IPS-NIHi7 (cell line): Measurements from ENCODE around the gene ANKRD40.

ENCODE experiments used
- DNase-seq: peaks from one replicate; pipeline ENCODE4 v3.0.0; 2012; ENCODE audit warnings: mixed read lengths; ENCODE audit errors: extremely low spot score

Gene ANKRD40

DNA sequence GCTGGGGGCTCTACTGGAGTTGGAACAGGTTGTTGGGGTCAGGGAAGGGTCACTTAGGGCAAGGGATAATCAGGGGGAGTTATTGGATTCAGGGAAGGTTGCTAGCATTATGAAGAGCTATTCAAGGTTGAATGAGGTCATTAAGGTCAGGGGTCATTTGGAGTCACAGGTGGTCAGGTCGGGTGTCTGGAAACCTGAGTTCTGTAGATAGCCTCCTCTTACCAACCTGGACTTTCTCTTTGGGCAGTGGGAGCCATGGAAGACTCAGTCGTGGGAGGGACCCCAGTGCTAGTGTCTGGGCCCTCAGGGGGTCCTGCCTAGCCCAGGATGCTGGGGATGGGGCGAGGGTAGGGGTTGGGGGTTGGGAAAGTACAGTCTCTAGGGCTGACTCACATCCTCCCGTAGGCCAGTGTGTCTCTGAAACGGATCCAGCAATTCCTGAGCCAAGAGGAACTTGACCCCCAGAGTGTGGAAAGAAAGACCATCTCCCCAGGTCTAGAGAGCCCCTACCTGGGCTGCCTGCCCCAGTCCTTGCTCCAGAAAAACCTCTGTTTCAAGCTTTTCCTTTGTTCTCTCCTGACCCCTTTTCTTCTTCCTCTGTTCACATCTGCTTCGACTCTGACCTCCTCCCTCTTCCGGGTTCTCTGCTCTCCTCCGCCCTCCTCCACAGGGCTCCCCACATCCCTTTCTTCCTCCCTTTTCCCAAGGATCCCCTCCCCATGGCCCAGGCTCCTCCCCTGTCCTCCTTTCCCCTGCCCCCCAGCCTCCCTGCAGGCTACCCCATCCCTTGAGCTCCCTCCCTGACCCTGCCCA is 39.5 kb downstream of the ANKRD40 start:
- no peak for DNase-seq

- no peak for DNase-seq
Measured at GRCh38 chr17:50667259-50668024, 40.3 kb downstream of the ANKRD40 start.

DNA sequence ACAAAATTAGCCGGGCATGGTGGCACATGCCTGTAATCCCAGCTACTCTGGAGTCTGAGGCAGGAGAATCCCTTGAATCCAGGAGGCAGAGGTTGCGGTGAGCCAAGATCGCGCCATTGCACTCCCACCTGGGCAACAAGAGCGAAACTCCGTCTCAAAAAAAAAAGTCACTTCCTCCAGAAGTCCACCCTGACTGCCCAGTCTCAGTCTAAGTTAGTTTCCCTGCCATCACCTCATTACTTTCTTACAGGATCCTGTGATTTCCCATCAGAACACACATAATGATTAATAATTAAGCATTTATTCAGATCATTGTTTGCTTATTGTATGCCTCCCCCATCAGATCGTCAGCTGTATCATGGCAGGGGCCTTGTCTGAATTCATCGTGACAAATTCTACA is 41.4 kb downstream of the ANKRD40 start:
- DNase-seq = no peak

GRCh38 chr17:50665838-50666237 is 41.9 kb downstream of the ANKRD40 start:
- DNase-seq = no peak

DNA sequence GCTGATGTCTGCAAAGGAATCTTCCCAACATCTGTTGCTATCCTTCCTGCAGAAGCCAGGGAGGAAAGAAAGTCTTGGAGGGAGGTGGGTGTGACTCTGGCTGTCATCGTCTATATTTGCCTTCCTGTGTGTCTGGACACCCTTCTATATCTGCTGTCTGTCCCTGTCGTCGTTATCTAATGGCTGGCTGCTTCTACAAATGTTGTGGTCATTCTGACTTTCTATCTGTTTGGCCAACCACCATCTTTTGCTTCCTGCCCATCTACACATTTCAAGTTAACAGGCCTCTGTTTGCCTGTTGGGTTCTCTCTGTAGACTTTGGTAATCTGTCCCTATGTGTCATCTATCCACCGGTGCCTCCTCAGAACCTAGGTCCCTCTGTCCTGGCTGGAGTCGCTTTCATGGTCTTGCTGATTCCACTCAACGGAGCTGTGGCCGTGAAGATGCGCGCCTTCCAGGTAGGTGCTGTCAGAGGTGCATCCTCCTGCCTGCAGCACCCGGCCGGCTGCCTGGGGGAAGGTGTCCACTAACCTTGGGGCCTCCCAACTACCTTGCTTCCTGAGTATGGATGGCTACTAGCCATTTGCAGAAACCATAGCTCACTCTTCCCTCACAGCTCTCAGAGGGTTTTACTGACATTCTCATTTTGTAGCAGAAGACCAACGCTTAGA is 42.8 kb downstream of the ANKRD40 start:
- no peak for DNase-seq

DNA sequence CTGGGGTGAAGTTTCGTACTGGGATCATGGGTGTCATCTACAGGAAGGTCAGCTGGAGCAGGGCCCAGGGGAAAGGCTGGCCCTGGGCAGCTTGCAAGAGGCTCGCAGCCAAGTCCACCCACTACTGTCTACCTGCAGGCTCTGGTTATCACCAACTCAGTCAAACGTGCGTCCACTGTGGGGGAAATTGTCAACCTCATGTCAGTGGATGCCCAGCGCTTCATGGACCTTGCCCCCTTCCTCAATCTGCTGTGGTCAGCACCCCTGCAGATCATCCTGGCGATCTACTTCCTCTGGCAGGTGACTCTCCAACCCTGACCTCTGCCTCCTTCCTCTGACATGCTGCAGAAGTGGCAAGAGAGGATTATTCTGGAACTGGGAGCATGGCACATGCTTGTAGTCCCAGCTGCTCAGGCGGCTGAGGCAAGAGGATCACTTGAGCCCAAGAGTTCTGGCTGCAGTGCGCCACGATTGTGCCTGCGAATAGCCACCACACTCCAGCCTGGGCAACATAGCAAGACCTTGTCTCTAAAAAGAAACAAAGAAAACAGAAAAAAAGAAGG is 43.8 kb downstream of the ANKRD40 start:
- no peak for DNase-seq

DNA sequence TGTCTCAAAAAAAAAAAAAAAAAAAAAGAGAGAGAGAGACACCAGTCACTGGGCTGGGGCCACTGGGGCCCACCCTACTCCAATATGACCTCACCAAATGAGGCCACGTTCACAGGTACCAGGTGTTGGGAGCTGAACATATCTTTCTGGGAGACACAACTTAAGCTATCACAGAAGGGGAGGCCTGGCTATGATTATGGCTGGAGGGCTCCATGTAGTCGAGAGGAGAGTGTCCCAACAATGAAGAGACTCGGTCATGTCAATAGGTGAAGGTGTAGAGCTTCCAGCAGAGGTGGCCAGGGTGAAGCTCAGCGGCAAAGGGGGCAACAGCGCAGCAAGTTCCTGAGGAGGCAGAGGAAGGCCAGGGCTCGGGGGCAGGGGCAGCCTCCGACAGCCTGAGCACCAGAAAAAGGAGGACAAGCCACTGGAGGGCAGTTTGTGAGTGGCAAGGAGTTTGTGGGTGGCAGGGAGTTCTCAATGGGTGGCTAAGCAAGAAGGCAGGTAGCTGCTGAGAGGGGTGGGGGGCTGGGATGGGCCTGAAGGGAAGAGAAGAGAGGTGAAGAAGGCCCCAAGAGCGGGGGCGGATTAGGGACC is 45.0 kb downstream of the ANKRD40 start:
- no peak for DNase-seq

DNA sequence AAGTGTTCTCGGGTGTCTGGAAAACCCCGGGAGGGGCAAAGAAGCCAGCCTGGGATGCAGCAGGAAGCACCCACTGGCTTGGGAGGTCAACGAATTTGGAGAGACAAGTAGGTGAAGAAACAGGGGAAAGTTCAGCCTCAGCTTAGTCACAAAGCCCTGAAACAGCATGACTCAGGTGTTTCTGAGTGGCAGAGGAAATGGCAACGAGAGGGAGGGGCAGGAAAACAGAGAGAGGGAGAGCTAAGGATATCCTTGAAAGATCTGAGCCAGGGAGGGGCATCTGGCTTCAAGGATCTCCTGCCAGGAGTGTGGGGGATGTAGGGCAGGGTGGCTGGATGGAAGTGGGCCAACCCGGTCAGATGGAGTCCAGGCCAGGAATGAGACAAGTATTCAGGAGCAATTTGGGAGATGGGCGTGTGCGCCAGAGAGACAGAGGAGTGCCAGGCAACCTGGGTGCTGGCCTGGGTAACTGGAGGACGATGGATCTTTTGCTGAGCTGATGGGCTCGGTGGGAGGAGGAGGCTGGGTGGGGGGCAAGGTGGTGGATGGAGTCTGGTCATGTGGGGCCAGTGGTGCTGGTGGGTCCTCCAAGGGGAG is 45.8 kb downstream of the ANKRD40 start:
- DNase-seq = peak; percentile 67

DNA sequence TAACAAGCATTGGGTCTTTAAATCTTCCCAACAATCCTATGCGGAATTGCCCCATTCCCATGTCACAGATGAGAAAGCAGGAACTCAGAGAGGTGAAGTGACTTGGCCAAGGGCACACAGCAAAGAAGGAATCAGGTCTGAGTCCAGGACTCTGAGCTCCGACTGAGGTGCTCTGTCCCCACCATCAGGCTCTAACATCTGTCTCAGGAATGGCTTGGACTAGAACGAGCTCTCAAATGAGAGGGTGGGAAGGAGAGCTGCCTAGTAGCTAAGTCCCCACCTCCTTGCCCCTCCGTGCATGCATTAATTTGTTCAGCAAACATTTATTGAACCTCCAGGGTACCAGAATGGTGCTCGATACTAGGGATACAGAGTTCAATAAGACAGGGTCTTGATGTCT is 46.4 kb downstream of the ANKRD40 start:
- DNase-seq = no peak

- no peak for DNase-seq
Measured at GRCh38 chr17:50660887-50661345, 46.8 kb downstream of the ANKRD40 start.

DNA sequence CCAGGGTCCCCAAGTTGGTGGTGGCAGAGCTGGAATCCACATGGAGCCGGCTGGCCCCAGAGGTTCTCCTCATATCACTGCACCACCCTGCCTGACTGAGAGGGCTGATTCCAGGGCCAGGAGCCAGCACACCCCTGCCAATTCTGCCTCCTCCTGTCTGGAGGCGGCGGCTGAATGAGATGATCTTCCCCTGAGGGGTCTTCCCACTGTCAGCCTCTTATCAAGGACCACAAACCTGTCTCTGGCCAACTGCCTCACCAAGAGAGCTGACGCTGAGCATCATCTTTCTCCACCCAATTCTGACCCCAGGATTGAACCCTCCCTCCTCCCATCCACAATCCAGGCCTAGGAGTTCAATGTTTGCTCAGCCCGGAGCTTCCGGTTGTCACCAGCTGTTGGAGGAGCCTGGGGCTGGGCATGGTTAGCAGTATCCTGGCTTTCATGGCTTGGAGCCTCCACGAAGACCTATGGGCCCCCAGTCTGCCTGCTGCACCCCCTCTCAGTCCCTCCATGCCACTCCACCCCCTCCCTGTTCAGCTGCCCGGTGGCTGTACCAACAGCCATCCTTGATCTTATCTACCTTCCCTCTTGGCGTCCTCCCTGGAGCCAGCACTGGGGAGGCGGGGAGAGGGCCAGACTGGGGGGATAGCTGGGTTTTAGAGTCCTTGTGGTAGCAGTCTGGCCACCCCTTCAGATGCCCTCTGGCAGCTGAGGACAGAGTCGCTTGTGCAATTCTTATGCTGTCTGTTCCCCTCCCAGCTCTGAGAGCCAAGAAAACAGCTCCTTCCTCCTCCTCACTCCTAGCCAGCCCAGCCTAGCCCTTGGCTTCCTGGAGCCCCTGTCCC is 47.5 kb downstream of the ANKRD40 start:
- DNase-seq = no peak

- DNase-seq = peak; percentile 59
Measured at GRCh38 chr17:50659179-50659578, 48.5 kb downstream of the ANKRD40 start.

DNA sequence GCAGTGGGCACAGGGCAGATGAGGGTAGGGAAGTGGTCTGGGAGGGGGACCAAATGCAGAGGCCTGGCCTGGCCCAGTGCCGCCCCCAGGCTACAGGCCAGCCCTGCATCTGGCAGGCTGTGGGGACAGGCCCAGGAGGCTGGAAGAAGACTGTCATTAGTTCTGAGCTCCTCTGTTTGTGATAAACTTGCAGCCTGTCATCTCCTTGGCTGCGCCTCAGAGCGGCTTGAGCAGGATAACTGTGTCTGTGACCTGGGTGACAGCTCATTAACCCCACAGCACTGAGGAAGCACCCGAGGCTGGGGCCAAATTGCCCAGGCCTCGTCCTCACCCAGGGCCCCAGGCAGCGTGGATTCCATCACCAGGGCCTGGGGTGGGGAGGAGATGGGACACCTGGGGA is 49.1 kb downstream of the ANKRD40 start:
- no peak for DNase-seq

DNA sequence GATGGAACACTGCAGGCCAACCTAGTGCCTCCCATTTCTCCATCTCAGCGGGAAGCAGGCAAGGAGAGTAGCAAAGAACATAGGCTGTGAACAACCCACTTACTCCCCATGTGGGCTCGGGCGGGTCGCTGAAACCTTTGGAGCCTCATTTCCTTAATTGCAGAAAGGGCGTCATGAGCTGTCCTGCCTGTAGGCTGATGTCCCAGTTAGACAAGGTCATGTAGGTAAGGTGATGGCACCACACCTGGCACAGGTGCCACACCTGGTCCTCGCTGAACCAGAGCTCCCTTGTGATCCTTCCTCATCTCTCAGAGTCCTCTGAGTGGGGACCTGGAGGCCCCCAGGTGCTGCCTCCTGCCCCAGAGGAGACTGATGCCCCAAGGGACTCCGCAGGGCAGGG is 50.1 kb downstream of the ANKRD40 start:
- DNase-seq = no peak

DNA sequence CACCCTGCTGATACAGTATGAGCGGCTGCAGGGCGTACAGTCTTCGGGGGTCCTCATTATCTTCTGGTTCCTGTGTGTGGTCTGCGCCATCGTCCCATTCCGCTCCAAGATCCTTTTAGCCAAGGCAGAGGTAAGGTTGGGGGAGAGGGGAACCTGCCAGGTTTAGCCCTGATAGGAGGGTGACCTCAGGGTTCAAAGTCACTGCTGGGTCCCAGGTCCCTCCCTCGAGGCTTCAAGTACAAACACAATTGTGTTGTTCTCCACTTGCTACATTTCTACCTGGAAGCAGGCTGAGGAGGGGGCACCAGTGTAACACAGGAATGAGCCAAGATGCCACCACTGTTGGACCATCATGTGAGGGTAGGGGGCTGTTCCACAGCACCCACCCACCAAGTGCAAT is 50.7 kb downstream of the ANKRD40 start:
- DNase-seq = no peak

GRCh38 chr17:50656509-50656908 is 51.2 kb downstream of the ANKRD40 start:
- DNase-seq = no peak

DNA sequence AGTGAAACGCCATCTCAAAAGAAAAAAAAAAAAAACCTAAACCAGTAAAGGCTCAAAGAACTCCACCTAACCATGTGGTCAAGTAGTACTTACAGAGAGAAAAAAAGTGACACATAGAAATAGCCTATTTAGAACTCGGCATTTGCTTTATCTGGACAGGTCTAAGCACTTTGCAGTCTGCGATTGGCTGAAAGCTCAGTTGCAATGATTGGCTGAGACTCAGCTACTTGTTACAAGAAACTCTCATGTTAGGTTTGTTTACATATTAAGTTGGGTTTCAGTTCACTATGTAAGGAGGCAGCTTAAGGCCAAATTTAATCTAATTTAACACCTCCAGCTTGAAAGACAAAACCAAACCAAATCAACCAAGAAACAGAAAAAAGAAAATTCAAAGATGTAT is 54.0 kb downstream of the ANKRD40 start:
- no peak for DNase-seq

DNA sequence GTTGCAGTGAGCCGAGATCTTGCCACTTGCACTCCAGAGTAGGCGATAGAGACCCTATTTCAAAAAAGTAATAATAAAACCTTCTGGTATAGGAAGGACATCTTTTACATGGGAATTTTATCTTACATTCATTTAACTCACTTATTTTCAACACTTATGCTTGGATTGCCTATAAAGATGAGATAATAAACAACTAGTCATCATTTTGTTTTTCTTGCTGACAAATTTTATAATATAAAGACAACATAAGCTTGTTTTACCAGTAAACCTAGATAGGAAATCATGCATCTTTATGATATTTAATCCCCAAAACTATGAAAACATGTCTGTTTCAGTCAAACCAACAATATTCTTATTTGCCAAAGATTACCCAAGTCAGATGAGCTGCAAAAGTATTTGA is 56.1 kb downstream of the ANKRD40 start:
- DNase-seq = no peak

DNA sequence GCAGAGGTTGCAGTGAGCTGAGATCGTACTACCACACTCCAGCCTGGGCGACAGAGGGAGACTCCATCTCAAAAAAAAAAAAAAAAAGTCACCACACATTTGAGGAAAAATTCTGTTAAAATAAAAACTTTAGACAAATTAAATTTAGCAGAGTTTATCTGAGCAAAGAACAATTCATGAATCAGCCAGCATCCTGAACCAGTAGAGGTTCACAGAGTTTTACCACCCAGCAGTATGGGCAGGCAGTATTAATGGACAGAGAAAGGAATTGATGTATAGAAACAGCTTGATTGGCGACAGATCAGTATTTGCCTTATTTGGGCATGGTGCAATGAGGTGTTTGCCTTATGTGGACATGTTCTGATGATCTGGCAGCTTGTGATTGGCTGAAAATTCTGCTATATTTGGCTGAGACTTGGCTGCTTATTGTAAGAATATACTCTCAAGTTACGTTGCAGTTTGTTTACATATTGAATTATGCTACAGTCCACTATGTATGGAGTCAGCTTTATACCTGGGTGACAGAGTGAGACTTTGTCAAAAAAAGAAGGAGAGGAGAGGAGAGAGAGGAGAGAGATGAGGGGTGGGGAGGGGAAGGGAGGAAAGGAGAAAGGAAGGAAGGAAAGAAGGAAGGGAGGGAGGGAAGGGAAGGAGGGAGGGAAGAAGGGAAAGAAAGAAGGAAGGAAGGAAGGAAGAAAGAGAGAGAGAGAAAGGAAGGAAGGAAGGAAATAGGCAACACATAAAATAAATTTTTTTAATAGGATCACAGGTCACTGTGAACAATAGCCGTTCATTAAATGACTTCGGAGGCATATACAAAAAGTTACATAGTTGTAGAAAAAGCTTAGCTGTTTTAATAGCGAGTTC is 58.4 kb downstream of the ANKRD40 start:
- no peak for DNase-seq

- no peak for DNase-seq
Measured at GRCh38 chr17:50647187-50647586, 60.5 kb downstream of the ANKRD40 start.
